Psoas muscle (tissue), 8 donors: ENCODE measurements around the gene C1orf74. TPM values are rescaled to one million over a fixed set of nuclear protein-coding genes. Genes with fewer than 3 reads are reported as not detected.

Experiments
- ATAC-seq, 4 donors: fragments of 200-7000 bp; cut with Tn5 transposase; one replicate each; pipeline ENCODE4 v1.9.1; 2020; ENCODE audit warnings: moderate library complexity in 3 of 4, mild to moderate bottlenecking in 2 of 4
- DNase-seq, 2 donors: peaks; one replicate each; pipeline ENCODE4 v3.0.0-alpha.2; 2020
- H3K27ac ChIP-seq: fragments of 200-600 bp; one replicate; pipeline ENCODE4 v1.8.0; 2022
- H3K27me3 ChIP-seq, 3 donors: fragments of 200-600 bp in 1 of 3; one replicate each; pipeline versions ENCODE4 v1.6.1 to v1.8.0; 2013 to 2022; ENCODE audit warnings: low read length in 2 of 3, mild to moderate bottlenecking in 2 of 3, moderate library complexity in 1 of 3; ENCODE audit not compliant: insufficient read depth in 3 of 3
- H3K36me3 ChIP-seq, 2 donors: fragments of 200-600 bp in 1 of 2; one replicate each; pipeline versions ENCODE4 v1.6.1 to v1.8.0; 2013 to 2022; ENCODE audit warnings: low read depth in 1 of 2, mild to moderate bottlenecking in 1 of 2, moderate library complexity in 1 of 2; ENCODE audit not compliant: insufficient read depth in 1 of 2
- H3K4me1 ChIP-seq: fragments of 200-600 bp; one replicate; pipeline ENCODE4 v1.8.0; 2022
- H3K4me3 ChIP-seq: fragments of 200-600 bp; one replicate; pipeline ENCODE4 v1.8.0; 2022; ENCODE audit warnings: mild to moderate bottlenecking
- H3K9me3 ChIP-seq: fragments of 200-600 bp; one replicate; pipeline ENCODE4 v1.8.0; 2022
- CTCF ChIP-seq: fragments of 200-600 bp; IDR thresholded peaks from one replicate; pipeline ENCODE4 v1.8.0; 2022; ENCODE audit warnings: antibody characterized with exemption
- WGBS, 3 donors: extraction: QIAGEN DNeasy Blood & Tissue Kit; methylation state at CpG; one replicate each; pipeline versions ENCODE4 v1.1.6 to v1.1.7; 2013; 5-methylcytosine and 5-hydroxymethylcytosine counted together
- intact Hi-C, 2 donors: fragments of 100-400 bp; cut with DNase I; formaldehyde crosslinking; loops; one replicate each; pipeline versions ENCODE4 v1.11.0 to v1.14.2; 2022
- polyA plus RNA-seq, 3 donors: library from polyadenylated mRNA; stranded (reverse); fragments of 200-250 nt; gene quantifications; one replicate each; pipeline ENCODE4 v1.2.3, GENCODE V29; 2013
- total RNA-seq, 4 donors: library from RNA; stranded (reverse); fragmentation: NEBNext Ultra II Directional in 2 of 4; extraction: Animal tissue kit (Norgen Biotek cat#: 25700) in 2 of 4; gene quantifications; one replicate each; pipeline versions ENCODE4 v1.2.1 to v1.2.4, GENCODE V29; 2021 to 2023
- donor health status: healthy with polysubstance abuse.
- donor health status: DM: no; HTN: no; CAD: no; lungs with moderate emphysema.
- donor health status: Bipolar disorder and iron deficiency.
- donor health status: healthy.
- donor health status: DM: yes; HTN: yes; CAD: no.
- donor health status: DM: no; HTN: no; CAD: no.
- donor health status: DM: no; HTN: no; CAD: no.
- donor health status: DM: yes; HTN: yes; CAD: no.

The C1orf74 gene
- total and polyA plus RNA-seq, 7 donors: 0.45 to 1.8 (median 1.2) TPM

GRCh38 chr1:209822706-209823105 lies 38.3 kb upstream of the C1orf74 start:
- intact Hi-C loops: no loop called here
- no peak for TF ChIP-seq CTCF
- H3K9me3 ChIP-seq: no peaks in the 10 kb centered on the region
- ATAC-seq (no peak), DNase-seq (no peak)
- no peaks in the 10 kb centered on the region for H3K36me3 ChIP-seq
- no peak overlapping the region for H3K4me3 ChIP-seq
- 61 to 63% (median 61%) methylated on average over 7 of the region's 7 CpGs for WGBS, 3 donors
- no peak overlapping the region for H3K27ac ChIP-seq
- H3K27me3 ChIP-seq: peaks cover 0 to 39% (median 2%) of the 10 kb centered on the region in 3 donors
- no peaks in the 10 kb centered on the region for H3K4me1 ChIP-seq

GRCh38 chr1:209820986-209821385 lies 36.6 kb upstream of the C1orf74 start:
- intact Hi-C loops: no loop called here
- DNase-seq (no peak), ATAC-seq (no peak)
- no peak for TF ChIP-seq CTCF
- H3K9me3 ChIP-seq: no peaks in the 10 kb centered on the region
- H3K4me3 ChIP-seq: no peak overlapping the region
- 43 to 52% (median 45%) methylated on average over 4 of the region's 4 CpGs for WGBS, 3 donors
- H3K36me3 ChIP-seq: no peaks in the 10 kb centered on the region
- H3K4me1 ChIP-seq: no peaks in the 10 kb centered on the region
- H3K27me3 ChIP-seq: peaks cover 0 to 39% (median 2%) of the 10 kb centered on the region in 3 donors
- no peak overlapping the region for H3K27ac ChIP-seq

- Histone ChIP-seq H3K9me3 (no peaks in the 10 kb centered on the region), H3K36me3 (no peaks in the 10 kb centered on the region), H3K4me3 (no peak overlapping the region), H3K27ac (no peak overlapping the region), H3K4me1 (no peaks in the 10 kb centered on the region), H3K27me3 (peaks cover 0 to 35% (median 2%) of the 10 kb centered on the region in 3 donors)
- ATAC-seq (no peak), DNase-seq (no peak)
- no peak for TF ChIP-seq CTCF
- 24 to 56% (median 38%) methylated on average over 1 of the region's 1 CpG for WGBS, 3 donors
- intact Hi-C loops: no loop called here
Measured at GRCh38 chr1:209819058-209819457, 34.7 kb upstream of the C1orf74 start.

GRCh38 chr1:209817691-209818090 lies 33.3 kb upstream of the C1orf74 start:
- no peak for DNase-seq
- intact Hi-C loops: no loop called here
- Histone ChIP-seq H3K4me3 (no peak overlapping the region), H3K27me3 (peaks cover 0 to 35% (median 2%) of the 10 kb centered on the region in 3 donors), H3K27ac (no peak overlapping the region), H3K4me1 (no peaks in the 10 kb centered on the region), H3K36me3 (no peaks in the 10 kb centered on the region), H3K9me3 (no peaks in the 10 kb centered on the region)
- no peak for TF ChIP-seq CTCF
- 75 to 85% (median 78%) methylated on average over 1 of the region's 1 CpG for WGBS, 3 donors
- no peak for ATAC-seq

- ATAC-seq: no peak
- intact Hi-C loops: no loop called here
- no peaks in the 10 kb centered on the region for H3K36me3 ChIP-seq
- no peak overlapping the region for H3K27ac ChIP-seq
- no peak for TF ChIP-seq CTCF
- 56 to 73% (median 62%) methylated on average over 3 of the region's 3 CpGs for WGBS, 3 donors
- no peaks in the 10 kb centered on the region for H3K4me1 ChIP-seq
- H3K4me3 ChIP-seq: no peak overlapping the region
- H3K9me3 ChIP-seq: no peaks in the 10 kb centered on the region
- H3K27me3 ChIP-seq: peaks cover 0 to 31% (median 2%) of the 10 kb centered on the region in 3 donors
- DNase-seq: no peak
Measured at GRCh38 chr1:209816923-209817322, 32.6 kb upstream of the C1orf74 start.
